H1 (cell line): ENCODE measurements around the gene NFIX. TPM values are rescaled to one million over a fixed set of nuclear protein-coding genes. Genes with fewer than 3 reads are reported as not detected.

Experiments used
- EZH2 ChIP-seq: fragments of 200-600 bp; sonication (generic); IDR thresholded peaks from 2 replicates; pipeline ENCODE4 v1.7.1; 2012; ENCODE audit warnings: low read depth, mild to moderate bottlenecking, moderate library complexity, low read length, inconsistent platforms; ENCODE audit not compliant: severe bottlenecking
- JUND ChIP-seq: IDR thresholded peaks from 2 replicates; pipeline ENCODE4 v1.6.1; 2011; ENCODE audit warnings: mild to moderate bottlenecking, improper control_type of control experiment, low read length
- MAFK ChIP-seq: IDR thresholded peaks from 2 replicates; pipeline ENCODE4 v1.6.1; 2012; ENCODE audit warnings: low read depth, mild to moderate bottlenecking, improper control_type of control experiment, low read length
- POU5F1 ChIP-seq: IDR thresholded peaks from 2 replicates; pipeline ENCODE4 v1.6.1; 2011; ENCODE audit warnings: low read depth, mild to moderate bottlenecking, low read length, moderate library complexity
- RNF2 ChIP-seq: fragments of 200-900, 300-1000 bp; sonication (generic); IDR thresholded peaks from 2 replicates; pipeline ENCODE4 v1.7.1; 2016; ENCODE audit warnings: borderline replicate concordance, low read depth, mild to moderate bottlenecking, antibody characterized with exemption, low read length; ENCODE audit not compliant: poor library complexity, severe bottlenecking; ENCODE audit errors: missing control alignments
- RXRA ChIP-seq: IDR thresholded peaks from 2 replicates; pipeline ENCODE4 v1.6.1; 2011; ENCODE audit warnings: low read depth, mild to moderate bottlenecking, low read length, moderate library complexity; ENCODE audit not compliant: insufficient read depth
- polyA plus RNA-seq, 7 experiments: library from polyadenylated mRNA; depleted of rRNA in 3 of 7; stranded (reverse) in 5 of 7; unstranded in 2 of 7; fragments of >200 nt in 5 of 7; fragments of 200-250 nt in 2 of 7; gene quantifications; 1 replicate in 5 of 7; 2 replicates in 1 of 7; 4 replicates in 1 of 7; pipeline versions ENCODE4 v1.2.1 to v1.2.3, GENCODE V29; 2011 to 2013; ENCODE audit warnings: missing spikeins in 2 of 7, mixed read lengths in 2 of 7
- total RNA-seq: library from RNA; stranded (reverse); fragmentation: NEBNext Ultra II Directional; extraction: Animal tissue kit (Norgen Biotek cat#: 25700); gene quantifications from 2 replicates; pipeline ENCODE4 v1.2.1, GENCODE V29; 2021

The NFIX gene
- total and polyA plus RNA-seq, 2 of the 8 experiments (the other 6 are each of a cell fraction or from before 2014, with no cell fraction given): 0.03 to 0.20 TPM

DNA sequence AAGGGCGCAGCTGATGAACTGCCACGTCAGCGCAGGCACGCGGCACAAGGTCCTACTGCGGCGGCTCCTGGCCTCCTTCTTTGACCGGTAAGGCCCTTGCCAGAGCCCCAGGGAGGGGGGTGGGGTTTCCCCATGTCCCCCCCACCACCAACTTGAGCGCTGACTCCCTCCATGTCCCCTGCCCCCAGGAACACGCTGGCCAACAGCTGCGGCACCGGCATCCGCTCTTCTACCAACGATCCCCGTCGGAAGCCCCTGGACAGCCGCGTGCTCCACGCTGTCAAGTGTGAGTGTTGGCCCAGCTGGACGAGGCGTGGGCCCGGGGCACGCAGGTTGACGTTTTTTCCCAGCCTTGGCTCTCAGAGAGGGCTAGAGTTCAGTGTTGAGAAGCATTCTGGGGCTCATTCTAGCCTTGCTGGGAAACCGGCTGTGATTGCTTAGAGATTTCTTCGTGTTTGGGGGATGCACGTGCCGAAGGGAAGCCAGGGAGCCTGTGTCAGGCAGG, 142.1 kb downstream of the NFIX start (continued):
- no peak for TF ChIP-seq EZH2
- no peak for TF ChIP-seq RXRA
- no peak for TF ChIP-seq RNF2
- no peak for TF ChIP-seq MAFK
- TF ChIP-seq POU5F1: no peak
- TF ChIP-seq JUND: no peak
